HEK293 (cell line): ENCODE measurements around the gene ZNF593OS.

ENCODE experiments used
- CTCF ChIP-seq: fragments of 450-650 bp; formaldehyde crosslinking; IDR thresholded peaks from 2 replicates; pipeline ENCODE4 v1.5.1; 2016; ENCODE audit warnings: missing biosample characterization, missing genetic modification characterization
- ZBTB21 ChIP-seq: fragments of 450-650 bp; formaldehyde crosslinking; IDR thresholded peaks from 2 replicates; pipeline ENCODE4 v1.5.1; 2017; ENCODE audit warnings: missing biosample characterization, missing genetic modification characterization
- ZBTB44 ChIP-seq: fragments of 450-650 bp; IDR thresholded peaks from 2 replicates; pipeline ENCODE4 v1.5.1; 2018; ENCODE audit warnings: missing biosample characterization, mild to moderate bottlenecking, missing genetic modification characterization
- ZFP41 ChIP-seq: fragments of 450-650 bp; formaldehyde crosslinking; IDR thresholded peaks from 2 replicates; pipeline ENCODE4 v1.5.1; 2016; ENCODE audit warnings: missing biosample characterization, missing genetic modification characterization, borderline replicate concordance
- ZNF138 ChIP-seq: fragments of 450-650 bp; formaldehyde crosslinking; IDR thresholded peaks from 2 replicates; pipeline ENCODE4 v1.5.1; 2016; ENCODE audit warnings: missing biosample characterization, missing genetic modification characterization, borderline replicate concordance
- ZNF146 ChIP-seq: fragments of 450-650 bp; formaldehyde crosslinking; IDR thresholded peaks from 2 replicates; pipeline ENCODE4 v1.5.1; 2016; ENCODE audit warnings: missing biosample characterization, missing genetic modification characterization
- ZNF157 ChIP-seq: fragments of 450-650 bp; formaldehyde crosslinking; IDR thresholded peaks from 2 replicates; pipeline ENCODE4 v1.5.1; 2016; ENCODE audit warnings: missing biosample characterization, missing genetic modification characterization
- ZNF362 ChIP-seq: fragments of 450-650 bp; formaldehyde crosslinking; IDR thresholded peaks from 2 replicates; pipeline ENCODE4 v1.5.1; 2016; ENCODE audit warnings: missing biosample characterization, missing genetic modification characterization
- TF ChIP-seq, protein P1 (sequence below): fragments of 450-650 bp; formaldehyde crosslinking; IDR thresholded peaks from 2 replicates; pipeline ENCODE4 v1.5.1; 2016; ENCODE audit warnings: missing biosample characterization, missing genetic modification characterization

- TF ChIP-seq CTCF, result no peak
- TF ChIP-seq ZNF138 (tag by site-specific recombination), result no peak
- no peak for TF ChIP-seq ZFP41 (tag by site-specific recombination)
- TF ChIP-seq ZBTB44 (tag by site-specific recombination), result no peak
- no peak for TF ChIP-seq ZNF157 (tag by site-specific recombination)
- TF ChIP-seq, protein P1, sequence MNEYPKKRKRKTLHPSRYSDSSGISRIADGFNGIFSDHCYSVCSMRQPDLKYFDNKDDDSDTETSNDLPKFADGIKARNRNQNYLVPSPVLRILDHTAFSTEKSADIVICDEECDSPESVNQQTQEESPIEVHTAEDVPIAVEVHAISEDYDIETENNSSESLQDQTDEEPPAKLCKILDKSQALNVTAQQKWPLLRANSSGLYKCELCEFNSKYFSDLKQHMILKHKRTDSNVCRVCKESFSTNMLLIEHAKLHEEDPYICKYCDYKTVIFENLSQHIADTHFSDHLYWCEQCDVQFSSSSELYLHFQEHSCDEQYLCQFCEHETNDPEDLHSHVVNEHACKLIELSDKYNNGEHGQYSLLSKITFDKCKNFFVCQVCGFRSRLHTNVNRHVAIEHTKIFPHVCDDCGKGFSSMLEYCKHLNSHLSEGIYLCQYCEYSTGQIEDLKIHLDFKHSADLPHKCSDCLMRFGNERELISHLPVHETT (tag by site-specific recombination), result no peak
- TF ChIP-seq ZNF362 (tag by site-specific recombination), result no peak
- TF ChIP-seq ZBTB21 (tag by site-specific recombination), result no peak
- no peak for TF ChIP-seq ZNF146
These were observed 10.9 kb downstream of the ZNF593OS start for GRCh38 chr1:26160527-26161414.
